ENCODE results near the gene KDELR3. TPM values are rescaled to one million over a fixed set of nuclear protein-coding genes. Genes with fewer than 3 reads are reported as not detected.

The KDELR3 gene
- total RNA-seq, 4 donors from 2014 or later = 2.6 to 19.7 (median 5.4) TPM

DNA sequence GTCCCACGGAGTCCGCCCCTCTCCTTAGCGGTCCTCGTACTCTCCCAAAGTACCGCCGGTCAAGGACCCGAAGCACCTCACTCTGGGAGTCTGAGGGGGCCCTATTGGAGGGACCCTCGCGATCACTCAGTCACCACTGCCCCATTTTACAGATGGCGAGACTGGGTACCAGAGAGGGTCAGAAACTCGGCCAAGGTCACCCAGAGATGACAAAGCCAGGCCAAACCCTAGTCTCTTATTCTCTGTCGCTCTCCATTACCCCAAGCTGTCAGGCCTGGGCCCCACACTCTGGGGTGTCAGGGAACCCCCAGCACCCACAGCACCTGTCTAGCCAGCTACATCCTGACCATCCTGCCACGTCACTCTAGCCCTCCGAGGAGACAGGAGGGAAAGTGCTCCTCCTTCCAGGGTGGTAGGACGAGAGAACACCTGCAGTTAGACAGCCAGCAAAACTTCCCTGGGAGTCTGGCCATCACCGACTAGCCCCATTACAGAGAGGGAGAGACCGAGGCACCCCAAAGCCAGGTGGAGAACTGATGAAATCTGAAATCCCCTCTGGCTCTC lies 11.5 kb upstream of the KDELR3 start:
- no peak overlapping the region for H3K27ac ChIP-seq
- peak overlapping the region in 1 of 2 donors; percentile 55 for H3K4me3 ChIP-seq
- TF ChIP-seq, protein P1, sequence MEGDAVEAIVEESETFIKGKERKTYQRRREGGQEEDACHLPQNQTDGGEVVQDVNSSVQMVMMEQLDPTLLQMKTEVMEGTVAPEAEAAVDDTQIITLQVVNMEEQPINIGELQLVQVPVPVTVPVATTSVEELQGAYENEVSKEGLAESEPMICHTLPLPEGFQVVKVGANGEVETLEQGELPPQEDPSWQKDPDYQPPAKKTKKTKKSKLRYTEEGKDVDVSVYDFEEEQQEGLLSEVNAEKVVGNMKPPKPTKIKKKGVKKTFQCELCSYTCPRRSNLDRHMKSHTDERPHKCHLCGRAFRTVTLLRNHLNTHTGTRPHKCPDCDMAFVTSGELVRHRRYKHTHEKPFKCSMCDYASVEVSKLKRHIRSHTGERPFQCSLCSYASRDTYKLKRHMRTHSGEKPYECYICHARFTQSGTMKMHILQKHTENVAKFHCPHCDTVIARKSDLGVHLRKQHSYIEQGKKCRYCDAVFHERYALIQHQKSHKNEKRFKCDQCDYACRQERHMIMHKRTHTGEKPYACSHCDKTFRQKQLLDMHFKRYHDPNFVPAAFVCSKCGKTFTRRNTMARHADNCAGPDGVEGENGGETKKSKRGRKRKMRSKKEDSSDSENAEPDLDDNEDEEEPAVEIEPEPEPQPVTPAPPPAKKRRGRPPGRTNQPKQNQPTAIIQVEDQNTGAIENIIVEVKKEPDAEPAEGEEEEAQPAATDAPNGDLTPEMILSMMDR (IDR thresholded peaks at IDR 0.05) = no peak
- no peak for TF ChIP-seq EP300 (IDR thresholded peaks at IDR 0.05)
- no peak for TF ChIP-seq POLR2AphosphoS5 (IDR thresholded peaks at IDR 0.05)
- TF ChIP-seq POLR2A (IDR thresholded peaks at IDR 0.05) = no peak
- no peaks in the 10 kb centered on the region for H3K9me3 ChIP-seq
- peaks cover 86% of the 10 kb centered on the region for H3K27me3 ChIP-seq
- H3K36me3 ChIP-seq = no peaks in the 10 kb centered on the region
- ATAC-seq = no peak
- H3K4me1 ChIP-seq = peaks cover 0 to 31% (median 10%) of the 10 kb centered on the region in 3 donors
- 63% methylated on average over 2 of the region's 17 CpGs; no CpG with 5 or more reads in 1 of the 2 donors for WGBS, 2 donors (ENCODE audit: low coverage in 1 of 2)

- H3K4me1 ChIP-seq = peaks cover 0 to 38% (median 17%) of the 10 kb centered on the region in 3 donors
- H3K36me3 ChIP-seq = no peaks in the 10 kb centered on the region
- no peak overlapping the region for H3K27ac ChIP-seq
- 74 to 76% methylated on average over 12 of the region's 14 CpGs for WGBS, 2 donors (ENCODE audit: low coverage in 1 of 2)
- H3K4me3 ChIP-seq = no peak overlapping the region
- H3K9me3 ChIP-seq = no peaks in the 10 kb centered on the region
- peaks cover 81% of the 10 kb centered on the region for H3K27me3 ChIP-seq
- TF ChIP-seq, protein P1 (IDR thresholded peaks at IDR 0.05) = no peak
- TF ChIP-seq POLR2A (IDR thresholded peaks at IDR 0.05) (no peak), EP300 (IDR thresholded peaks at IDR 0.05) (no peak), POLR2AphosphoS5 (IDR thresholded peaks at IDR 0.05) (no peak)
- ATAC-seq = no peak
Observed at GRCh38 chr22:38456841-38457699, 10.8 kb upstream of the KDELR3 start.

DNA sequence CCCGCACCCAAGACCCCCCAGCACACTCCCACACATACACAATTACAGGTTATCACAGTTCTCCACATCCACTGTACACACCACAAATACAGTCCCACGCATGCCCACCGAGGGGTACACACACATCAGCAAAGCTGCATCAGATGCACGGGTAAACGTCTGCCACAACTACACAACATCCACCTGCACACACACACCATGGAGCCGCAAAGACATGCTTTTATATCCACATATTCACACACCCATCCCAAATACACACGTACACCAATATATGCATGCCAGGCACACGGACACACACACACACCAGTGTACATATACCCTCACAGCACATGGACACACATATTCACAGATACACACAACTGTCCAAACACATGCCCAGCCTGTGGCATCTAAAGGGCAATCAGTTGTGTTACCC lies 7.5 kb upstream of the KDELR3 start:
- Histone ChIP-seq H3K27ac (no peak overlapping the region), H3K4me3 (no peak overlapping the region), H3K4me1 (peaks cover 0 to 27% (median 10%) of the 10 kb centered on the region in 3 donors), H3K36me3 (no peaks in the 10 kb centered on the region), H3K27me3 (peaks cover 53% of the 10 kb centered on the region), H3K9me3 (no peaks in the 10 kb centered on the region)
- ATAC-seq = no peak
- WGBS, 2 donors (ENCODE audit: low coverage in 1 of 2) = 38 to 71% methylated on average over 7 of the region's 8 CpGs
- TF ChIP-seq, protein P1 (IDR thresholded peaks at IDR 0.05) = no peak
- TF ChIP-seq POLR2A (IDR thresholded peaks at IDR 0.05) (no peak), EP300 (IDR thresholded peaks at IDR 0.05) (no peak), POLR2AphosphoS5 (IDR thresholded peaks at IDR 0.05) (no peak)

DNA sequence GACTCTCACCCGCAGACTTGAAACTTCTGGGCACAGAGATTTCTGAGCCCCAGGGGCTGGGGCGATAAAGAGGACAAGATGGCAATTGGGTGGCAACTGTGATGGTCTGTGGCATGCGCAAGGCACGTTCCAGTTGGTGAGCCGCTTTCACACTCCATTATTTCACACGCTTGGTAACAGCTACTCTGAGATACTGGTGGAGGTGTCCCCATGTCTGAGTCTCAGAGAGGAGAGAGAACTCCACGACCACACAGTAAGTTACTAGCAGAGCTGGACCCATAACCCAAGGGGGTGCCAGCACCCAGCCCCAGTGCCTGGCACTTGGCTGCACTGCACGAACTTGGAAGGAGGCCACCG lies 6.9 kb upstream of the KDELR3 start:
- ATAC-seq = peak; percentile 31
- WGBS, 2 donors (ENCODE audit: low coverage in 1 of 2) = 39% methylated on average over 6 of the region's 9 CpGs; no CpG with 5 or more reads in 1 of the 2 donors
- peaks cover 0 to 21% (median 9%) of the 10 kb centered on the region in 3 donors for H3K4me1 ChIP-seq
- H3K9me3 ChIP-seq = no peaks in the 10 kb centered on the region
- peaks cover 53% of the 10 kb centered on the region for H3K27me3 ChIP-seq
- no peaks in the 10 kb centered on the region for H3K36me3 ChIP-seq
- TF ChIP-seq POLR2AphosphoS5 (IDR thresholded peaks at IDR 0.05) (no peak), EP300 (IDR thresholded peaks at IDR 0.05) (no peak), POLR2A (IDR thresholded peaks at IDR 0.05) (no peak)
- TF ChIP-seq, protein P1 (IDR thresholded peaks at IDR 0.05) = no peak
- no peak overlapping the region for H3K27ac ChIP-seq
- H3K4me3 ChIP-seq = peak overlapping the region in 1 of 2 donors; percentile 29

Measured in gastroesophageal sphincter (tissue), 4 donors.